ENCODE data around the gene SART3. TPM values are rescaled to one million over a fixed set of nuclear protein-coding genes. Genes with fewer than 3 reads are reported as not detected.

Gene SART3
- total RNA-seq, 1 donor from 2014 or later = 24.9 TPM

- Histone ChIP-seq H3K27ac (replicated peaks) (peak overlapping the region; percentile 50), H3K4me3 (no peak overlapping the region), H3K36me3 (no peaks in the 10 kb centered on the region), H3K9me3 (replicated peaks) (no peaks in the 10 kb centered on the region), H3K27me3 (ENCODE audit: low read depth) (no peaks in the 10 kb centered on the region), H3K4me1 (peaks cover 18% of the 10 kb centered on the region)
- intact Hi-C loops (cut with micrococcal nuclease) = no loop called here
- no peak for DNase-seq
- no peak for TF ChIP-seq CTCF (IDR thresholded peaks at IDR 0.05; ENCODE audit: borderline replicate concordance)
Observed at GRCh38 chr12:108580531-108580930, 19.6 kb upstream of the SART3 start.

GRCh38 chr12:108578813-108579212 is 17.8 kb upstream of the SART3 start:
- no peak for TF ChIP-seq CTCF (IDR thresholded peaks at IDR 0.05; ENCODE audit: borderline replicate concordance)
- H3K27ac ChIP-seq (replicated peaks) = no peak overlapping the region
- no peak for DNase-seq
- no peaks in the 10 kb centered on the region for H3K36me3 ChIP-seq
- no peak overlapping the region for H3K4me3 ChIP-seq
- no peaks in the 10 kb centered on the region for H3K9me3 ChIP-seq (replicated peaks)
- no peaks in the 10 kb centered on the region for H3K27me3 ChIP-seq (ENCODE audit: low read depth)
- intact Hi-C loops (cut with micrococcal nuclease) = no loop called here
- H3K4me1 ChIP-seq = peaks cover 18% of the 10 kb centered on the region

GRCh38 chr12:108578264-108578663 is 17.3 kb upstream of the SART3 start:
- Histone ChIP-seq H3K4me3 (no peak overlapping the region), H3K9me3 (replicated peaks) (no peaks in the 10 kb centered on the region), H3K27ac (replicated peaks) (no peak overlapping the region), H3K27me3 (ENCODE audit: low read depth) (no peaks in the 10 kb centered on the region), H3K36me3 (no peaks in the 10 kb centered on the region), H3K4me1 (peaks cover 18% of the 10 kb centered on the region)
- intact Hi-C loops (cut with micrococcal nuclease) = no loop called here
- no peak for DNase-seq
- TF ChIP-seq CTCF (IDR thresholded peaks at IDR 0.05; ENCODE audit: borderline replicate concordance) = no peak

GRCh38 chr12:108577458-108577857 is 16.5 kb upstream of the SART3 start:
- Histone ChIP-seq H3K4me1 (peaks cover 18% of the 10 kb centered on the region), H3K27me3 (ENCODE audit: low read depth) (no peaks in the 10 kb centered on the region), H3K4me3 (no peak overlapping the region), H3K9me3 (replicated peaks) (no peaks in the 10 kb centered on the region), H3K36me3 (no peaks in the 10 kb centered on the region), H3K27ac (replicated peaks) (no peak overlapping the region)
- DNase-seq = no peak
- TF ChIP-seq CTCF (IDR thresholded peaks at IDR 0.05; ENCODE audit: borderline replicate concordance) = no peak
- intact Hi-C loops (cut with micrococcal nuclease) = no loop called here

GRCh38 chr12:108576660-108577234 is 15.8 kb upstream of the SART3 start:
- no peaks in the 10 kb centered on the region for H3K27me3 ChIP-seq (ENCODE audit: low read depth)
- H3K9me3 ChIP-seq (replicated peaks) = no peaks in the 10 kb centered on the region
- DNase-seq = no peak
- TF ChIP-seq CTCF (IDR thresholded peaks at IDR 0.05; ENCODE audit: borderline replicate concordance) = no peak
- intact Hi-C loops (cut with micrococcal nuclease) = no loop called here
- no peaks in the 10 kb centered on the region for H3K36me3 ChIP-seq
- peaks cover 18% of the 10 kb centered on the region for H3K4me1 ChIP-seq
- H3K27ac ChIP-seq (replicated peaks) = no peak overlapping the region
- H3K4me3 ChIP-seq = no peak overlapping the region
